ENCODE results near the gene RSRP1. TPM values are rescaled to one million over a fixed set of nuclear protein-coding genes. Genes with fewer than 3 reads are reported as not detected.

The RSRP1 gene
- total RNA-seq, 2 experiments from 2014 or later = 63.1 to 67.6 TPM

DNA sequence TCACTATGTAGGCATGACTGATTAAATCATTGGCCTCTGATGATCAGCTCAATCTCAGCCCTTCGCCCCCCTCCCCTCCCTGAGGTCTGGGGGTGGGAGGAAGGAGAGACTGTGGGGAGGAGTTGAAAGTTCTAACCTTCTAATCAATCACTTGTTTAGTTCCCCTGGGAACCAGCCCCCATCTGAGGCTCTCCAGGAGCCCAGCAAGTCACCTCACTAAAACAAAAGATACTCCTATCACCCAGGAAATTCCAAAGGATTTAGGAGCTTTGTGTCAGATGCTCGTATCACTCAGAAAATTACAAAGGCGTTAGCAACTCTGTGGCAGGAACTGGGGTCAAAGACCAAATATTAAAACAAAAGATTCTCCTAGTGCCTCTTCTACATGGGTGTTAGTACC is 36.5 kb downstream of the RSRP1 start:
- Mint-ChIP-seq H3K4me3 (no peak overlapping the region), H3K4me1 (no peaks in the 10 kb centered on the region), H3K9me3 (no peaks in the 10 kb centered on the region), H3K27me3 (peaks cover 8% of the 10 kb centered on the region), H3K27ac (no peak overlapping the region), H3K36me3 (no peaks in the 10 kb centered on the region)
- DNase-seq = no peak

- no peak for DNase-seq
- Mint-ChIP-seq H3K36me3 (no peaks in the 10 kb centered on the region), H3K9me3 (no peaks in the 10 kb centered on the region), H3K27ac (no peak overlapping the region), H3K4me3 (no peak overlapping the region), H3K27me3 (peaks cover 8% of the 10 kb centered on the region), H3K4me1 (no peaks in the 10 kb centered on the region)
Observed at GRCh38 chr1:25209516-25209915, 37.7 kb downstream of the RSRP1 start.

- Mint-ChIP-seq H3K27ac (no peak overlapping the region), H3K4me3 (no peak overlapping the region), H3K27me3 (peaks cover 8% of the 10 kb centered on the region), H3K4me1 (no peaks in the 10 kb centered on the region), H3K36me3 (no peaks in the 10 kb centered on the region), H3K9me3 (no peaks in the 10 kb centered on the region)
- no peak for DNase-seq
Observed at GRCh38 chr1:25208561-25209222, 38.6 kb downstream of the RSRP1 start.

- Mint-ChIP-seq H3K9me3 (no peaks in the 10 kb centered on the region), H3K4me1 (no peaks in the 10 kb centered on the region), H3K27ac (no peak overlapping the region), H3K27me3 (peaks cover 8% of the 10 kb centered on the region), H3K4me3 (no peak overlapping the region), H3K36me3 (no peaks in the 10 kb centered on the region)
- DNase-seq = no peak
Observed at GRCh38 chr1:25208092-25208491, 39.2 kb downstream of the RSRP1 start.

GRCh38 chr1:25206201-25206600 is 41.1 kb downstream of the RSRP1 start:
- Mint-ChIP-seq H3K27ac (no peak overlapping the region), H3K4me3 (no peak overlapping the region), H3K27me3 (peaks cover 2% of the 10 kb centered on the region), H3K36me3 (no peaks in the 10 kb centered on the region), H3K9me3 (no peaks in the 10 kb centered on the region), H3K4me1 (no peaks in the 10 kb centered on the region)
- no peak for DNase-seq

DNA sequence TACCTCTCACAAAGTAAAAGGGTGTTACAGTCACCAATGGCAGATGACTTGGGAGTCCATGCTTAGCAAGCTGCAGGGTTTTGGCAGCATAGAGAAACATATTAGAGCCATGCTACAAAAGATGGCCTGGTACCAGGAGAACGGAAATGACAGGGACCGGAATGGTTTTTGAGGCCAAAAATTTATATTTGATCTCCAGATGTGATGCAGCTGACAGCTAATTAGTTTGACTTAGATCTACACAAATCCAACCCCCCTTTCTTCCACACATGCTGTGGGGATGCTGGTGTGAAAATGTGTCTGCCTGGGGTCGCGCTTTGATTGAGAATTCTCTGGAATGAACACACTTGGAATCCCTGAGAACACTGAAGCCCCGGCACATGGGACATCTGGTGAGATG is 41.5 kb downstream of the RSRP1 start:
- no peaks in the 10 kb centered on the region for H3K4me1 Mint-ChIP-seq
- H3K4me3 Mint-ChIP-seq = no peak overlapping the region
- no peaks in the 10 kb centered on the region for H3K36me3 Mint-ChIP-seq
- no peaks in the 10 kb centered on the region for H3K9me3 Mint-ChIP-seq
- H3K27ac Mint-ChIP-seq = no peak overlapping the region
- H3K27me3 Mint-ChIP-seq = no peaks in the 10 kb centered on the region
- no peak for DNase-seq

GRCh38 chr1:25204797-25205480 is 42.3 kb downstream of the RSRP1 start:
- Mint-ChIP-seq H3K9me3 (no peaks in the 10 kb centered on the region), H3K36me3 (no peaks in the 10 kb centered on the region), H3K4me3 (no peak overlapping the region), H3K27ac (no peak overlapping the region), H3K27me3 (no peaks in the 10 kb centered on the region), H3K4me1 (no peaks in the 10 kb centered on the region)
- peak; percentile 9 for DNase-seq

- Mint-ChIP-seq H3K4me3 (no peak overlapping the region), H3K36me3 (no peaks in the 10 kb centered on the region), H3K9me3 (no peaks in the 10 kb centered on the region), H3K27ac (no peak overlapping the region), H3K27me3 (no peaks in the 10 kb centered on the region), H3K4me1 (peaks cover 14% of the 10 kb centered on the region)
- no peak for DNase-seq
Observed at GRCh38 chr1:25201006-25201405, 46.2 kb downstream of the RSRP1 start.

- Mint-ChIP-seq H3K4me1 (peaks cover 14% of the 10 kb centered on the region), H3K27me3 (no peaks in the 10 kb centered on the region), H3K36me3 (no peaks in the 10 kb centered on the region), H3K4me3 (no peak overlapping the region), H3K27ac (no peak overlapping the region), H3K9me3 (no peaks in the 10 kb centered on the region)
- no peak for DNase-seq
Observed at GRCh38 chr1:25199819-25200620, 47.2 kb downstream of the RSRP1 start.

DNA sequence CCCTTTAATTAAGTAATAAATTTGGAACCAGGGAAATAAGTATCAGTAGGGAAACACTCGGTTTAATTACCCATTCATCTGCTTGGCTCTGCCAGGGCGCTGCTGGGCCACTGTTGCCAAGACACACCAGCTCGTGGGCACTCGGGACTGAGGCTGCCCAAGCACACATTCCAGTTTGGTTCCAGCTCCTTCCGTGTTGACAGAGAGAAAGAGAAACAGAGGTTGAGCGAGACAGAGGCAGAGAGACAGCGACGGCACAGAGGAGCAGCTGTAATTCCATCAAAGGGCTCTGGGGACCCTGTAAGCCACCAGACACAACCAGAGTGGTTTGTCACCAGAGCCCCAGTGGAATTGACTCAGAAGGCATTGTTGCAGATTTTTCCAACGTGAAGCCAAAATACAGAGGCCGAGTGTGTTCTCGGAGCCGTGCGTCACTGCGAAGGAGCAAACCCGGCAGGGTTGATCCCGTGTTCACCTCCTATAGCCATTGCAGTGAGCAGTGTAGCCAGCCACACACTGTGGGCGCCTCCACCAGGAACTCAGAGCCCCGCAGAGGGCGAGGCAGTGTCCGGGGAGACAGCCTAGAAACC is 48.5 kb downstream of the RSRP1 start:
- Mint-ChIP-seq H3K36me3 (no peaks in the 10 kb centered on the region), H3K27me3 (no peaks in the 10 kb centered on the region), H3K4me3 (peak overlapping the region; percentile 40), H3K9me3 (no peaks in the 10 kb centered on the region), H3K4me1 (peaks cover 14% of the 10 kb centered on the region), H3K27ac (no peak overlapping the region)
- peak; percentile 24 for DNase-seq

DNA sequence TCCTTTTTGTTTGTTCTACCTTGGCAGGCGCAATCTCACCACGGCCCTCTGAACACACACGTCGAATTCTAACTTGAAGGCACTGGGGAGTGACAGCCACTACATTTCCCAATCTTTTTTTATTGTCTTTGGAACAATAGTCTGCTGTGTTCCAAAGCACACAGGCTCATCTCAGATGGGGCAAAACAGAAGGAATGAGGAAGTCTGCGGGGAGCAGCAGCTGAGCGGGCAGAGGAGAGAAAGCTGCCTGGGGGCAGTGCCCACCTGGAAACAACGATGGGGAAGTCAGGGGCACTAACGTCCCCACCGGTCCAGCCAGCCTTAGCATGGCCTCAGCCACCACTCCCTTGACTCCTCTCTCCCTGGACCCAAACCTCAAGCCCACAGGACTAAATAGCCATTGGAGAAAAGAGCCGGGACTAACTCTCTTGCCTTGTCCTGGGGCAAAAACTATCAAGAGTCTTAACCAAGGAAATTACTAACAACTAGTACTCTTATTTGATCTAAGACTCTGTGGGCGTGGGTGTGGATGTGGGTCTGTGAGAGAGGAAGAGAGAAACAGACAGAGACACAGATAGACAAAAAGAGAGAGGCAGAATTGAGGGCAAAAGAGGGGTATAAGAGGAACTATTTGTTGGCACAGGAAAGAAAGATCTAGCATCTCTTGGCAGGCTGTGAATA is 49.1 kb downstream of the RSRP1 start:
- no peak overlapping the region for H3K27ac Mint-ChIP-seq
- H3K4me1 Mint-ChIP-seq = peaks cover 14% of the 10 kb centered on the region
- H3K4me3 Mint-ChIP-seq = peak overlapping the region; percentile 40
- no peaks in the 10 kb centered on the region for H3K27me3 Mint-ChIP-seq
- no peak for DNase-seq
- no peaks in the 10 kb centered on the region for H3K36me3 Mint-ChIP-seq
- no peaks in the 10 kb centered on the region for H3K9me3 Mint-ChIP-seq

- no peak for DNase-seq
- Mint-ChIP-seq H3K36me3 (no peaks in the 10 kb centered on the region), H3K4me1 (peaks cover 14% of the 10 kb centered on the region), H3K4me3 (no peak overlapping the region), H3K27me3 (no peaks in the 10 kb centered on the region), H3K9me3 (no peaks in the 10 kb centered on the region), H3K27ac (no peak overlapping the region)
Observed at GRCh38 chr1:25197235-25197975, 49.8 kb downstream of the RSRP1 start.

- Mint-ChIP-seq H3K36me3 (no peaks in the 10 kb centered on the region), H3K27ac (no peak overlapping the region), H3K4me3 (no peak overlapping the region), H3K9me3 (no peaks in the 10 kb centered on the region), H3K4me1 (peaks cover 14% of the 10 kb centered on the region), H3K27me3 (no peaks in the 10 kb centered on the region)
- DNase-seq = no peak
Observed at GRCh38 chr1:25196830-25197229, 50.4 kb downstream of the RSRP1 start.

DNA sequence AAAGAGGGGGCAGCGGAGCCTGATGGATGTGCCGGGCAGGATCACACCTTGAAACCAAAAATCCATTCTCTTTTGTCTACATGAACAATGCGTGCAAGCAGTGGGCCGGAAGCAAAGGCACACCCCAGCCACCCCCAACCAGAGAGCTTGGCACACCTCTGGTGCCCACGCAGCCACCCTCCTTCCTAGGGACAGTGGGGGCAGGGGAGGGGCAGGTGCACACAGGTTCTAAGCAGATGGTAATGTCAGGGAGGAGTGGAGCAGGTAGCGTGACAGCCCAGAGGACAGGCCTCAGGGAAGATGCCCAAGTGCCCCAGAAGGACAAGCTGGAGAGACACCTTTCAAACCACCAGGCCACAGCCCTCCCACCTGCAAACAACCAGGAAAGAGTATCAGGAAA is 51.4 kb downstream of the RSRP1 start:
- Mint-ChIP-seq H3K4me1 (peaks cover 14% of the 10 kb centered on the region), H3K9me3 (no peaks in the 10 kb centered on the region), H3K4me3 (no peak overlapping the region), H3K27me3 (no peaks in the 10 kb centered on the region), H3K27ac (no peak overlapping the region), H3K36me3 (no peaks in the 10 kb centered on the region)
- no peak for DNase-seq

Measured in activated naive CD8-positive, alpha-beta T cell treated with anti-CD3 and anti-CD28 coated beads for 36 hours (primary cell).